Breast epithelium (tissue), 4 donors: ENCODE data around the gene DNAAF8. TPM values are rescaled to one million over a fixed set of nuclear protein-coding genes. Genes with fewer than 3 reads are reported as not detected.

Source experiments
- DNase-seq, 2 donors: peaks; one replicate each; pipeline ENCODE4 v3.0.0-alpha.2; 2019; ENCODE audit warnings: low spot score in 2 of 2
- H3K27ac ChIP-seq, 2 donors: fragments of 200-600 bp; sonication (generic) in 1 of 2; one replicate each; pipeline ENCODE4 v1.5.1; 2016 to 2019; ENCODE audit warnings: mild to moderate bottlenecking in 1 of 2
- H3K27me3 ChIP-seq, 2 donors: fragments of 200-600 bp; sonication (generic) in 1 of 2; one replicate each; pipeline versions ENCODE4 v1.5.1 to v1.6.0; 2017 to 2019; ENCODE audit warnings: control low read depth in 1 of 2, mild to moderate bottlenecking in 1 of 2
- H3K36me3 ChIP-seq: fragments of 200-600 bp; one replicate; pipeline ENCODE4 v1.5.1; 2019
- H3K4me1 ChIP-seq, 2 donors: fragments of 200-600 bp; sonication (generic); one replicate each; pipeline ENCODE4 v1.5.1; 2016 to 2019; ENCODE audit warnings: control low read depth in 1 of 2
- H3K4me3 ChIP-seq, 3 donors: fragments of 200-600 bp; sonication (generic); 1 replicate in 2 of 3; 2 replicates in 1 of 3; pipeline ENCODE4 v1.5.1; 2016 to 2019; ENCODE audit warnings: mild to moderate bottlenecking in 3 of 3, moderate library complexity in 2 of 3
- H3K9me3 ChIP-seq, 2 donors: fragments of 200-600 bp; sonication (generic) in 1 of 2; one replicate each; pipeline ENCODE4 v1.5.1; 2016 to 2019; ENCODE audit warnings: control low read depth in 1 of 2
- POLR2A ChIP-seq: fragments of 450-650 bp; IDR thresholded peaks from one replicate; pipeline ENCODE4 v1.6.1; 2016; ENCODE audit warnings: antibody characterized with exemption, mild to moderate bottlenecking, moderate library complexity
- POLR2AphosphoS5 ChIP-seq, 3 donors: sonication (generic); formaldehyde crosslinking; IDR thresholded peaks; one replicate each; pipeline ENCODE4 v1.6.1; 2017; ENCODE audit warnings: antibody characterized with exemption in 3 of 3
- intact Hi-C: fragments of 100-400 bp; cut with DNase I; formaldehyde crosslinking; loops from one replicate; pipeline ENCODE4 v1.15.1; 2023; ENCODE audit warnings: low total_unique reads
- total RNA-seq, 3 donors: library from RNA; depleted of rRNA; stranded (reverse); fragments of >200 nt; gene quantifications; one replicate each; pipeline ENCODE4 v1.1.0, GENCODE V29; 2016
- TF ChIP-seq, protein P1 (sequence below), 3 donors: fragments of 450-650 bp; IDR thresholded peaks; one replicate each; pipeline ENCODE4 v1.5.1; 2016 to 2017; ENCODE audit warnings: antibody characterized with exemption in 3 of 3, mild to moderate bottlenecking in 3 of 3, moderate library complexity in 3 of 3

DNAAF8 gene
- total RNA-seq, 3 donors from 2014 or later = 1.3 to 2.3 (median 1.8) TPM

DNA sequence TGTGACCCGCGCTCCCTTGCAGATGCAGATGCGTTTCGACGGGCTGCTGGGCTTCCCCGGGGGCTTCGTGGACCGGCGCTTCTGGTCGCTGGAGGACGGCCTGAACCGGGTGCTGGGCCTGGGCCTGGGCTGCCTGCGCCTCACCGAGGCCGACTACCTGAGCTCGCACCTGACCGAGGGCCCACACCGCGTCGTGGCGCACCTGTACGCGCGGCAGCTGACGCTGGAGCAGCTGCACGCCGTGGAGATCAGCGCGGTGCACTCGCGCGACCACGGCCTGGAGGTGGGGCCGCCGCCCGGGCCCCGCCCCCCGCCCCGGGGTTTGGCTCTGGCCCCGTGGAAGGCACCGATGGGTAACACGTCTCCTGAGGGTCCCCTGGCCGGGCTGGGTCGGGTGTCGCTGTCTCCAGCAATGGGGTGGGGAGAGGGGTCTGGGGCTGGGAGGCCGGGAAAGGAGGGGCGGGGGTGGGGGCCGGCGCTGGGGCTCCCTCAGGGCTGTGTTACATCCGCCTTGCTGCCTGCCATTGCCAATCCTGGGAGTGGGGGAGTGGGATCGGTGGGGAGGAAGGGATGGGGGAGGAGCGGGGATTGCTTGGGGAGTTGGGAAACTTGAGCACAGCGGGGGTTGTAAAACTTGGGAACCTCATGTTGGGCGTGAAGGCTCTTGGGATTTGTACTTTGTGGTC lies 40.2 kb upstream of the DNAAF8 start:
- Histone ChIP-seq H3K4me3 (peak overlapping the region; percentile 78 to 100 (median 81)), H3K4me1 (peaks cover 13 to 20% of the 10 kb centered on the region in 2 donors), H3K27me3 (no peaks in the 10 kb centered on the region), H3K27ac (peak overlapping the region; percentile 82 to 96), H3K36me3 (no peaks in the 10 kb centered on the region), H3K9me3 (no peaks in the 10 kb centered on the region)
- intact Hi-C loops = loop anchor here (2.0 kb wide), 1 partner anchor 75 kb away; no protein-coding TSS in a partner anchor
- no peak for DNase-seq
- TF ChIP-seq, protein P1, sequence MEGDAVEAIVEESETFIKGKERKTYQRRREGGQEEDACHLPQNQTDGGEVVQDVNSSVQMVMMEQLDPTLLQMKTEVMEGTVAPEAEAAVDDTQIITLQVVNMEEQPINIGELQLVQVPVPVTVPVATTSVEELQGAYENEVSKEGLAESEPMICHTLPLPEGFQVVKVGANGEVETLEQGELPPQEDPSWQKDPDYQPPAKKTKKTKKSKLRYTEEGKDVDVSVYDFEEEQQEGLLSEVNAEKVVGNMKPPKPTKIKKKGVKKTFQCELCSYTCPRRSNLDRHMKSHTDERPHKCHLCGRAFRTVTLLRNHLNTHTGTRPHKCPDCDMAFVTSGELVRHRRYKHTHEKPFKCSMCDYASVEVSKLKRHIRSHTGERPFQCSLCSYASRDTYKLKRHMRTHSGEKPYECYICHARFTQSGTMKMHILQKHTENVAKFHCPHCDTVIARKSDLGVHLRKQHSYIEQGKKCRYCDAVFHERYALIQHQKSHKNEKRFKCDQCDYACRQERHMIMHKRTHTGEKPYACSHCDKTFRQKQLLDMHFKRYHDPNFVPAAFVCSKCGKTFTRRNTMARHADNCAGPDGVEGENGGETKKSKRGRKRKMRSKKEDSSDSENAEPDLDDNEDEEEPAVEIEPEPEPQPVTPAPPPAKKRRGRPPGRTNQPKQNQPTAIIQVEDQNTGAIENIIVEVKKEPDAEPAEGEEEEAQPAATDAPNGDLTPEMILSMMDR (IDR thresholded peaks at IDR 0.05) = no peak
- TF ChIP-seq POLR2A = no peak

DNA sequence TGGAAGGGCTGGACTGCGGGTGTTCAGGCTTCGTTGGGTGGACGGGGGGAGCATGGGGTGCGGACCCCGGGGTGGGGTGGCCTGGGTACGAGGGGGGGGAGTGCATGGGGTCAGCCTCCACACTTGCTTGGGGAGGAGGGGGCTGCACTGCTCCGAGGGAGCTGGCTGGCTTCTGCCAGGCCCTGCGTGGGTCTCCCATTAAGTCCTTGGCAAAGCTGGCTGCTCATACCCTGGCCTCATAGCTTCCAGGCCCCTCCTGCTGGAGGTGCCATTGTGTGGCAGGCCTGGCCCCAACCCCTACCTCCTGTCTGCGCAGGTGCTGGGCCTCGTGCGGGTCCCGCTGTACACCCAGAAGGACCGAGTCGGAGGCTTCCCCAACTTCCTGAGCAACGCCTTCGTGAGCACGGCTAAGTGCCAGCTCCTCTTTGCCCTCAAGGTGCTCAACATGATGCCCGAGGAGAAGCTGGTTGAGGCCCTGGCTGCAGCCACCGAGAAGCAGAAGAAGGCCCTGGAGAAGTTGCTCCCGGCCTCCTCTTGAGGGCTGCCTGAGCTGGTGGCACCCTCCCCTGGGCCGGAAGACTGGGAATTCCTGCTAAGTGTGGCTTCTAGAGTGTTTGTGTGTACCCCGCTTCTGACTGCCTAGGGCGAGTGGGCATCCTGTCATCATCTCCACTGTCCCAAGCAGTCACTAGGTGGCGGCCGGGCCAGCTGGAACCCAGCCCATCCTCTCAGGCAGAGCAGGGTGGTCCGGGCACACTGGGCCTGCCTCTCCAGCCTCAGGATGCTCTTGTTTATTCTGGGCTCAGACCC lies 39.5 kb upstream of the DNAAF8 start:
- peak in 1 of 2 donors; percentile 53 for DNase-seq
- Histone ChIP-seq H3K36me3 (no peaks in the 10 kb centered on the region), H3K27ac (peak overlapping the region; percentile 82 to 96), H3K9me3 (no peaks in the 10 kb centered on the region), H3K4me3 (peak overlapping the region; percentile 78 to 100 (median 81)), H3K27me3 (no peaks in the 10 kb centered on the region), H3K4me1 (peaks cover 13 to 20% of the 10 kb centered on the region in 2 donors)
- TF ChIP-seq, protein P1 (IDR thresholded peaks at IDR 0.05) = no peak
- TF ChIP-seq POLR2AphosphoS5 (IDR thresholded peaks at IDR 0.05) = no peak
- TF ChIP-seq POLR2A = no peak
- intact Hi-C loops = no loop called here

DNA sequence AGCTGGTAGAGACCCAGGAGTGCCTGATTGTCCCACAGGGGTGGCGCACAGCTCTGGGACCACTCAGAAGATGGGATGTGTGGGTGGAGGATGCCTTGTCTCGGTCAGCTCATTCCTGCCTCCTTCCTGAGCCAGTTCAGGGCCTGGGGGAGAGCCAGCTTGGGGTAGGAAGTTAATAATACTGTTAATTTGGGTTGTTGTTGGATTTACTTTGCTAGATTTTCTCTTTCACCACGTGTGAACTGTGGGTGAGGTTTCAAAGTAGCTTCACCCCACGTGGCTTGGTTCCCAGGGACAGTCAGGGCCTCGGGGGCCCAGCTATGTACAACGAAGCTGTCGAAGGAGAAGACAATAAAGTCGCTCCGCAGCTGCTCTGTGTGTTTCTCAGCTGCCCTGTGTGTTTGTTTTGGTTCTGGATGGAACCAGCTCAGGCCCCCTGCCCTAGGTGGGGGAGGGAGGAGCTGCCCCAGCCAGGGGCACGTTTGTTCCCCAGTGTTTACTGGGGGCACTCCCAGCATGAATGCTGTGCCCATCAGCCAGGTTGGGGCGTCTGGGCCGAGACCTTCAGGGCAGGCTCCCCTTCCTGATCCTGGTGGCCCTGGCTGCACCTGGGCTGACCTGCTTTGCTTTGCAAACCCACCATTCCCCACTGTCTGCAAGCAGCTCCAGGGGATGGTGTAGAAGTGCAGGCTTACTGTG lies 38.7 kb upstream of the DNAAF8 start:
- peaks cover 13 to 20% of the 10 kb centered on the region in 2 donors for H3K4me1 ChIP-seq
- H3K27me3 ChIP-seq = no peaks in the 10 kb centered on the region
- TF ChIP-seq, protein P1 (IDR thresholded peaks at IDR 0.05) = no peak
- TF ChIP-seq POLR2AphosphoS5 (IDR thresholded peaks at IDR 0.05) (no peak), POLR2A (no peak)
- peak overlapping the region; percentile 82 to 96 for H3K27ac ChIP-seq
- intact Hi-C loops = no loop called here
- no peaks in the 10 kb centered on the region for H3K9me3 ChIP-seq
- DNase-seq = no peak
- H3K36me3 ChIP-seq = no peaks in the 10 kb centered on the region
- H3K4me3 ChIP-seq = no peak overlapping the region

DNA sequence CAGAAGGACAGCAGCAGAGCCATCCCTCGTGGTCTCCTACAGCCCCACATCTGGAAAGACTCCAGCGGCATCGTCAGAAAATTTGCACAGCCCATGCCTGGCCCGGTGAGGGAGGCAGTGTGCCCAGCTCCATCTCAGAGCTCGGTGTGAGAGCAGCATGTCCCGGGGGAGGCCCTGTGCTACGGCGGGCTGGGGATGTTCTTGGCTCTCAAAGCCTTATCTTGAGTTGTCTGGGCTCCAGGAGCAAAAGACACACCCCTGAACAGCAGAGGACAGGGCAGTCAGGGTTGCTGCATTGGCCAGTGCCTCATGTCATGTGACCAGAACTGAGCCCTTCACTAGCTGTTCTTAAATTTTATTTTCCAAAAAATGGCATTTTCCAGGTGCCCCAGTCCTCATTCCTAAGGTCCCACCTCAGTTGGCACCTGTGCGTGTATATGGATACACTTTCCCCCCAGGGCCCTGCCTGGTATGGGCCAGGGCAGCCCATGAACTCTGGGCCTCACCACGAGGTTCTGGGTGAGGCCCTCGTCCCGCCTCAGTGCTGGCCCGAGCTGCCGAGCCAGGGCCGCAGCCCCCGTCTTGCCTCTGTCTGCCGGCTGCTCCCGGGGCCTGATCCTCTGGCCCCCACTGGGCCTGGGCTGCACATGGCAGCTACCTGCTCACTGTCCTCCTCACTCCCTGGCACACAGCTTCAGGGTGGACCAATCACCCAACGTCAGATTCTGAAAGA lies 38.0 kb upstream of the DNAAF8 start:
- intact Hi-C loops = no loop called here
- no peaks in the 10 kb centered on the region for H3K27me3 ChIP-seq
- no peaks in the 10 kb centered on the region for H3K9me3 ChIP-seq
- no peak overlapping the region for H3K4me3 ChIP-seq
- TF ChIP-seq, protein P1 (IDR thresholded peaks at IDR 0.05) = no peak
- TF ChIP-seq POLR2AphosphoS5 (IDR thresholded peaks at IDR 0.05) (no peak), POLR2A (no peak)
- no peaks in the 10 kb centered on the region for H3K36me3 ChIP-seq
- peak overlapping the region; percentile 82 to 96 for H3K27ac ChIP-seq
- H3K4me1 ChIP-seq = peaks cover 13 to 20% of the 10 kb centered on the region in 2 donors
- no peak for DNase-seq
